Peyer's patch (tissue), 4 donors: ENCODE results near the gene STOM. TPM values are rescaled to one million over a fixed set of nuclear protein-coding genes. Genes with fewer than 3 reads are reported as not detected.

ENCODE experiments used
- DNase-seq, 3 donors: peaks; one replicate each; pipeline ENCODE4 v3.0.0-alpha.2; 2017 to 2019
- H3K27ac ChIP-seq, 4 donors: fragments of 200-600 bp; sonication (generic); one replicate each; pipeline ENCODE4 v1.5.1; 2016 to 2019
- H3K27me3 ChIP-seq, 2 donors: fragments of 200-600 bp; sonication (generic); one replicate each; pipeline ENCODE4 v1.5.1; 2019
- H3K36me3 ChIP-seq, 3 donors: fragments of 200-600 bp; sonication (generic); one replicate each; pipeline ENCODE4 v1.5.1; 2016 to 2019
- H3K4me1 ChIP-seq, 4 donors: fragments of 200-600 bp; sonication (generic); one replicate each; pipeline ENCODE4 v1.5.1; 2016 to 2019
- H3K4me3 ChIP-seq, 4 donors: fragments of 200-600 bp; sonication (generic); 1 replicate in 3 of 4; 2 replicates in 1 of 4; pipeline ENCODE4 v1.5.1; 2016 to 2019; ENCODE audit warnings: mild to moderate bottlenecking in 1 of 4
- H3K9me3 ChIP-seq, 4 donors: fragments of 200-600 bp; sonication (generic); one replicate each; pipeline ENCODE4 v1.5.1; 2016 to 2019; ENCODE audit warnings: mild to moderate bottlenecking in 1 of 4
- CTCF ChIP-seq, 6 experiments: fragments of 450-650 bp in 4 of 6; fragments of 200-600 bp in 2 of 6; sonication (generic) in 1 of 6; IDR thresholded peaks; one replicate each; pipeline ENCODE4 v1.5.1; 2017 to 2019; ENCODE audit warnings: antibody characterized with exemption in 6 of 6, mild to moderate bottlenecking in 3 of 6, moderate library complexity in 1 of 6
- POLR2A ChIP-seq, 2 donors: fragments of 450-650 bp; IDR thresholded peaks; one replicate each; pipeline ENCODE4 v1.5.1; 2017; ENCODE audit warnings: antibody characterized with exemption in 2 of 2, mild to moderate bottlenecking in 2 of 2, moderate library complexity in 2 of 2
- total RNA-seq, 4 donors: library from RNA; depleted of rRNA; stranded (reverse); fragments of >200 nt; gene quantifications; one replicate each; pipeline ENCODE4 v1.1.0, GENCODE V29; 2016

The STOM gene
- total RNA-seq, 4 donors from 2014 or later = 30.5 to 60.1 (median 47.2) TPM

GRCh38 chr9:121331549-121331948 is 38.5 kb downstream of the STOM start:
- peaks cover 0 to 72% (median 0%) of the 10 kb centered on the region in 3 donors for H3K36me3 ChIP-seq
- H3K27me3 ChIP-seq = no peaks in the 10 kb centered on the region

GRCh38 chr9:121328876-121329681 is 41.0 kb downstream of the STOM start:
- no peak overlapping the region for H3K4me3 ChIP-seq
- no peak for DNase-seq
- H3K27ac ChIP-seq = peak overlapping the region in 2 of 4 donors; percentile 37 to 59
- H3K4me1 ChIP-seq = peaks cover 0 to 8% (median 0%) of the 10 kb centered on the region in 4 donors
- H3K9me3 ChIP-seq = no peaks in the 10 kb centered on the region
- peaks cover 0 to 93% (median 0%) of the 10 kb centered on the region in 3 donors for H3K36me3 ChIP-seq
- no peaks in the 10 kb centered on the region for H3K27me3 ChIP-seq
- TF ChIP-seq CTCF (IDR thresholded peaks at IDR 0.05) = no peak
- no peak for TF ChIP-seq POLR2A (IDR thresholded peaks at IDR 0.05)

More at GRCh38 chr9:121331549-121331948, 38.5 kb downstream of the STOM start:
- Histone ChIP-seq H3K4me1 (no peaks in the 10 kb centered on the region), H3K27ac (peak overlapping the region in 3 of 4 donors; percentile 28 to 65 (median 40)), H3K4me3 (no peak overlapping the region), H3K9me3 (no peaks in the 10 kb centered on the region)
- no peak for TF ChIP-seq CTCF (IDR thresholded peaks at IDR 0.05)
- no peak for DNase-seq

- TF ChIP-seq POLR2A (IDR thresholded peaks at IDR 0.05) = no peak
- no peak for TF ChIP-seq CTCF (IDR thresholded peaks at IDR 0.05)
- Histone ChIP-seq H3K36me3 (peaks cover 0 to 94% (median 0%) of the 10 kb centered on the region in 3 donors), H3K27ac (peak overlapping the region in 2 of 4 donors; percentile 37 to 59), H3K4me3 (no peak overlapping the region), H3K27me3 (no peaks in the 10 kb centered on the region), H3K9me3 (no peaks in the 10 kb centered on the region), H3K4me1 (peaks cover 0 to 8% (median 0%) of the 10 kb centered on the region in 4 donors)
- DNase-seq = no peak
Measured at GRCh38 chr9:121328476-121328875, 41.6 kb downstream of the STOM start.

GRCh38 chr9:121326901-121327613 is 43.0 kb downstream of the STOM start:
- peaks cover 0 to 87% (median 0%) of the 10 kb centered on the region in 3 donors for H3K36me3 ChIP-seq
- no peaks in the 10 kb centered on the region for H3K9me3 ChIP-seq
- H3K27me3 ChIP-seq = no peaks in the 10 kb centered on the region
- DNase-seq = no peak
- peak overlapping the region; percentile 21 to 83 (median 73) for H3K27ac ChIP-seq
- no peak overlapping the region for H3K4me3 ChIP-seq
- TF ChIP-seq CTCF (IDR thresholded peaks at IDR 0.05) = no peak
- TF ChIP-seq POLR2A (IDR thresholded peaks at IDR 0.05) = no peak
- H3K4me1 ChIP-seq = peaks cover 0 to 16% (median 2%) of the 10 kb centered on the region in 4 donors

GRCh38 chr9:121326130-121326838 is 43.8 kb downstream of the STOM start:
- no peaks in the 10 kb centered on the region for H3K9me3 ChIP-seq
- no peaks in the 10 kb centered on the region for H3K27me3 ChIP-seq
- peak overlapping the region; percentile 27 to 83 (median 73) for H3K27ac ChIP-seq
- H3K36me3 ChIP-seq = peaks cover 0 to 87% (median 0%) of the 10 kb centered on the region in 3 donors
- no peak overlapping the region for H3K4me3 ChIP-seq
- peaks cover 0 to 19% (median 2%) of the 10 kb centered on the region in 4 donors for H3K4me1 ChIP-seq
- TF ChIP-seq POLR2A (IDR thresholded peaks at IDR 0.05) (no peak), CTCF (IDR thresholded peaks at IDR 0.05) (no peak)
- peak in 1 of 3 donors; percentile 72 for DNase-seq
